ENCODE measurements around the gene WFDC2. TPM values are rescaled to one million over a fixed set of nuclear protein-coding genes. Genes with fewer than 3 reads are reported as not detected.

The WFDC2 gene
- total and polyA plus RNA-seq, 12 donors, result 0.33 to 1.9 (median 0.42) TPM; not detected in 7

DNA sequence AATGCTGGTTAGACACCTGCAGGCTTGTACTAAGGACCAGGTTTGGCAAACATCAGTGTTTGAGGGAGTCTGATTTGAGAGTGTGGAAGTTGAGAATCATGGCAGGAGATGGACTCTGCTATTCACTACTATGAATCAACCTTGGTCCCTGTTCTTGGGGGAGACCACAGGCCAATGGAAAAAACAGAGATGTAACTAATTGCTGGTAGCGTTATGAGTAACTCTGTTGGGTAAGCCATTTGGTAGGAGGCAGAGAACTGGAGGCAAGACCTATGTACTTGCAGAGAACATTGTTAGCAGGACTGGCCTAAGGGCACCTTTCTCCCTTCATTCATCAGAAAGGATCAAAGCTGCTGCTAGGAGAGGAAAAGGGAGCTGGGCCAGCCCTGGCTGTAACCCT lies 8.3 kb upstream of the WFDC2 start:
- Histone ChIP-seq H3K4me3 (no peak overlapping the region), H3K27me3 (peaks cover 6% of the 10 kb centered on the region), H3K9me3 (replicated peaks in 1 of 3) (no peaks in the 10 kb centered on the region), H3K4me1 (replicated peaks in 1 of 2) (no peaks in the 10 kb centered on the region), H3K27ac (no peak overlapping the region), H3K36me3 (replicated peaks in 1 of 2) (no peaks in the 10 kb centered on the region)
- DNase-seq, result no peak
- intact Hi-C loops (cut with DNase I), result no loop called here
- TF ChIP-seq, protein P1, sequence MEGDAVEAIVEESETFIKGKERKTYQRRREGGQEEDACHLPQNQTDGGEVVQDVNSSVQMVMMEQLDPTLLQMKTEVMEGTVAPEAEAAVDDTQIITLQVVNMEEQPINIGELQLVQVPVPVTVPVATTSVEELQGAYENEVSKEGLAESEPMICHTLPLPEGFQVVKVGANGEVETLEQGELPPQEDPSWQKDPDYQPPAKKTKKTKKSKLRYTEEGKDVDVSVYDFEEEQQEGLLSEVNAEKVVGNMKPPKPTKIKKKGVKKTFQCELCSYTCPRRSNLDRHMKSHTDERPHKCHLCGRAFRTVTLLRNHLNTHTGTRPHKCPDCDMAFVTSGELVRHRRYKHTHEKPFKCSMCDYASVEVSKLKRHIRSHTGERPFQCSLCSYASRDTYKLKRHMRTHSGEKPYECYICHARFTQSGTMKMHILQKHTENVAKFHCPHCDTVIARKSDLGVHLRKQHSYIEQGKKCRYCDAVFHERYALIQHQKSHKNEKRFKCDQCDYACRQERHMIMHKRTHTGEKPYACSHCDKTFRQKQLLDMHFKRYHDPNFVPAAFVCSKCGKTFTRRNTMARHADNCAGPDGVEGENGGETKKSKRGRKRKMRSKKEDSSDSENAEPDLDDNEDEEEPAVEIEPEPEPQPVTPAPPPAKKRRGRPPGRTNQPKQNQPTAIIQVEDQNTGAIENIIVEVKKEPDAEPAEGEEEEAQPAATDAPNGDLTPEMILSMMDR (IDR thresholded peaks at IDR 0.05), result no peak
- TF ChIP-seq POLR2A (IDR thresholded peaks at IDR 0.05), result no peak
- 67 to 83% (median 68%) methylated on average over 1 of the region's 1 CpG for WGBS, 4 donors

DNA sequence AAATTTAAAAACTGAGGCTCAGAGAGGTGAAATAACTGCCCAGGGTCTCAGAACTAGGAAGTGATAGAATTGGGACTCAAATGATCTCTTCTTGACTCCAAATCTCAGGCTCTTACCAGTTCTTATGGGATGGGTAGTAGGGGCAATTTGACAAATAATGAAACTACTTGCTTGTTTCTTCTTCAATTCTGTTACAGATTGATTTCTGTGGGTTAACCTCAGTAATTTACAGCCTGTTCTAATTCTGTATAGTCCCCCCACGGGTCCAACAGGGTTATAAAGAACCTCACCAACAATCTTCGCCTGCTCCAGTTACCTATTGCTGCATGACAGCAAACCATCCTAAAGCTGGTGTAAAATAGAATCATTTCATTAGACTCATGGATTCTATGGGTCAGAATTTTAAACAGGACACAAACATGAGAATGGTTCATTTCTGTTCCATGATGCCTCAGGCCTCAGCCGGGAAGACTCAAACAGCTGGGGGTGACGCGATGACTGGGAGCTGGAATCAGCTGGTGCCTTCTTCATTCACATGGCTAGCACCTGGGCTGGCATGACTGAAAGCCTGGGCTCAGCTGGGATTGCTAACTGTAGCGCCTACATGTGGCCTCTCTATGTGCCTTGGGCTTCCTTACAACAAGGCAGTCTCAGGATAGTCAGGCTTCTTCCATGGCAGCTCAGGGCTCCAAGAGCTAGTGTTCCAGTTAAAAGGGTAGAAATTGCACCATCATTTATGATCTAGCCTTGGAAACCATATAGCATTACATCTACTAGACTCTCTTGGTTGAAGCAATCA lies 6.6 kb upstream of the WFDC2 start:
- intact Hi-C loops (cut with DNase I), result no loop called here
- DNase-seq, result no peak
- Histone ChIP-seq H3K27ac (no peak overlapping the region), H3K4me3 (no peak overlapping the region), H3K4me1 (replicated peaks in 1 of 2) (no peaks in the 10 kb centered on the region), H3K27me3 (peaks cover 6% of the 10 kb centered on the region), H3K9me3 (replicated peaks in 1 of 3) (no peaks in the 10 kb centered on the region), H3K36me3 (replicated peaks in 1 of 2) (no peaks in the 10 kb centered on the region)
- TF ChIP-seq, protein P1 (IDR thresholded peaks at IDR 0.05), result no peak
- TF ChIP-seq POLR2A (IDR thresholded peaks at IDR 0.05), result no peak
- 69 to 87% (median 81%) methylated on average over 6 of the region's 6 CpGs for WGBS, 4 donors

GRCh38 chr20:45463709-45464108 lies 5.8 kb upstream of the WFDC2 start:
- H3K27me3 ChIP-seq, result peaks cover 6% of the 10 kb centered on the region
- DNase-seq, result no peak
- H3K9me3 ChIP-seq (replicated peaks in 1 of 3), result no peaks in the 10 kb centered on the region
- intact Hi-C loops (cut with DNase I), result no loop called here
- 44 to 70% (median 58%) methylated on average over 4 of the region's 4 CpGs for WGBS, 4 donors
- no peaks in the 10 kb centered on the region for H3K4me1 ChIP-seq (replicated peaks in 1 of 2)
- H3K27ac ChIP-seq, result no peak overlapping the region
- no peak overlapping the region for H3K4me3 ChIP-seq
- no peak for TF ChIP-seq POLR2A (IDR thresholded peaks at IDR 0.05)
- TF ChIP-seq, protein P1 (IDR thresholded peaks at IDR 0.05), result no peak
- no peaks in the 10 kb centered on the region for H3K36me3 ChIP-seq (replicated peaks in 1 of 2)

GRCh38 chr20:45465491-45466266 lies 3.9 kb upstream of the WFDC2 start:
- intact Hi-C loops (cut with DNase I), result no loop called here
- Histone ChIP-seq H3K36me3 (replicated peaks in 1 of 2) (no peaks in the 10 kb centered on the region), H3K27me3 (peaks cover 26% of the 10 kb centered on the region), H3K27ac (no peak overlapping the region), H3K4me3 (no peak overlapping the region), H3K4me1 (replicated peaks in 1 of 2) (peaks cover 4 to 12% of the 10 kb centered on the region in 2 donors), H3K9me3 (replicated peaks in 1 of 3) (no peaks in the 10 kb centered on the region)
- 41 to 71% (median 44%) methylated on average over 1 of the region's 1 CpG for WGBS, 4 donors
- DNase-seq, result no peak
- TF ChIP-seq, protein P1 (IDR thresholded peaks at IDR 0.05), result no peak
- TF ChIP-seq POLR2A (IDR thresholded peaks at IDR 0.05), result no peak
